ENCODE results near the gene SLC6A6. TPM values are rescaled to one million over a fixed set of nuclear protein-coding genes. Genes with fewer than 3 reads are reported as not detected.

The SLC6A6 gene
- total RNA-seq, 1 experiment from 2014 or later = 25.5 TPM

DNA sequence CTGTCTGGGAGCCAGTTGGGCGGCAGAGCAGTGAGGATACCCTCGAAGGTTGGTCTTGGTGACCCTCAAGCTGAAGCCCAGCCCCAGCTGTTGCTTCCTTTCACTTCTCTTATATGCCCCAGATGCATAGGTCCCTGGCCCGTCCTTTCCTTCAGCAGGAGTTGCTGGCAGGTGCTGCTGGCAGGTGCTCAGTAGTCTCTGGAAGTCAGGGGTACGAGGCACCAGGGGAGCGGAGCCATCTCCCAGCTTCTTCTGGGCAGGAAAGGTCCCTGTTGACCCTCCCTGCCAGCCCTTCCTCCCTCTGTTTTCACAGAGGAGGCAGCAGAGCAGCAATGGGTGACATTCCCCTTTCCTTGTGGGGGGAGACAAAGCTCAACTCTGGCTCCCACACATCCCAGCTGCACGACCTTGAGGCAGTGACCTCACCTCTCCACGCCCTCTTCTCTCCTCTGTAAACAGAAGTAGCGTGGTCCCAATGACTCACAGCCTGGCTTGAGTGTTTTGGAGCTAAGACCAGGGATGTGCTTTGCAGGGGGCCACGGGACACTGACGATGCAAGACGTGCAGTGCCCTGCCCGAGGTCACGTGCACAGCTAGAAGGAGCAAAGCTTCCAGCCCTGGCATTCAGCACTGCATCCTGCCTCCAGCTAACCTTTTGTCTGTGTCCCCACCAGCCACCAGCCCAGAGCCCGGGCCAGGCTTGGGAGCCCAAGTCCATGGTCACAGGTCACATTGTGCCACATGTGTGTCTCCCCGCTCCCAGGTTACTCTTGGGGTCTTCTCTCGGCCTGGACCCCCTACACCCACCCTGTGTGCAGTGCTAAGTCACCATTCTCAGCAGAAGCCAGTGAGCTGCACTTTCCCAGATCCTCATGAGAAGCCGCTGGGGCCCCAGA is 49.7 kb downstream of the SLC6A6 start:
- DNase-seq (ENCODE audit: low read depth) = peak; percentile 92

- DNase-seq (ENCODE audit: low read depth) = peak; percentile 96
Observed at GRCh38 chr3:14452740-14453710, 50.6 kb downstream of the SLC6A6 start.

DNA sequence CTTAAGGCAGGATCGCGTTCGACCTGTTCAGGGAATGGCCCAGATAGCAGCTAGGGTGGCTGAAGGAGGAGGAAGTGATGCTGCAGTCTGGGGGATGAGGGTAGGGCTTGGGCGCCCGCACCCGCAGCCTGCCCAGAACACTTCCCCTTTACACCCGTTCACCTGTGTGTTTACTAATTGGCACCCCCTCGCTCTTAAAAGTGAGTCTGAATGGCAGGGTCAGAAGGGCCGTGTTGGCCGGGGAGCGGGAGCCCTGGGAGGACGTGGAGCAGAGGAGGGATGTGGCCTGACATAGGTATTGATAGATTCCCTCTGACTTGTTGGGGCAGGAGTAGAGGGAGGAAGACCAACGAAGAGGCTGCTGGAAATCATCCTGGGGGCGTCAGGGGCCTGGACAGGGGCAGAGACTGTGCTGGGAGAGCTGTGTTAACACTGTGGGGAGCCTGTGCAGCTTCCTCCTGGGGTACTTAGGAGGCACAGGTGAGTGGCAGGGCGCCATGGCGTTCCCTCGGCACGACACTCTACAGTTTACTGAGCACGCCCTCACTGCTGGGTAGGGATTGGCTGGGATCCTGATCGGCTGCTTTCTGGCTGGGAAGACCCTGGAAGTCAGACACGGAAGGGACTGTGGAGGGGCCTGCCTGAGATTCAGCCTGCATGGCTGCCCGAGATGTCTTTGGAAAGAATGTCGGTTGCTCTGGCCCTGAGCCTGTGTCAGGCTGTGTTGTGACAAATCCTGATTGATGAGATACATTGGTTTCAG is 51.7 kb downstream of the SLC6A6 start:
- DNase-seq (ENCODE audit: low read depth) = no peak

DNA sequence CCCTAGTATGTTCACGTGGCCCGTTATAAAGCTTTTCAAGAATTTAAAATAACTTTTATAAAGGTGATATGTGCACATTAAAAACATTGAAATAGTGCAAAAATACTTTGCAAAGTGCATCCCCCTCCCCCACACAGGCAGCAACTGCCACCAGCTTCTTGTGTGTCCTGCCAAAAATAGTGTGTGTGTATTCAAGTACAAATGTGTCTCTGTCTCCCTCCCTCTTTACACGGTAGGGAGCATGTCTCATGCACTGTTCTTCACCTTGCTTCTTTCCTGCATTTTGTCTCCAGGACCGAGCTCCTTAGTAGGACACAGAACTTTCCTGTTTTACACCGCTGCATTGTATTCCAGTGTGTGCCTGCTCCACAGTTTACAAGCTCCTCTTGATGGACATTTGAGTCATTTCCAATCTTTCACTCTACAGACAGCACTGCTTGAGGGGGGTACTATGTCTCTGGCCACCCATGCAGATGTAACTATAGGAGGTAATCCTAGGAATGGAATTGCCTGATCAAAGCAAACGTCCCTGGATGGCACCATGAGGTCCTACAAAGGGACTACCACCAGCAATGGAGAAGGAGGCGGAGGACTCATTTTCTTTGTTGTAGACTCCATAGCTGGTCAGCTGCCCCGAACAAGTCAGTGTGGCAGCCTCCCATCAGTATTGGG is 52.4 kb downstream of the SLC6A6 start:
- no peak for DNase-seq (ENCODE audit: low read depth)

- DNase-seq (ENCODE audit: low read depth) = no peak
Observed at GRCh38 chr3:14455571-14456317, 53.3 kb downstream of the SLC6A6 start.

DNA sequence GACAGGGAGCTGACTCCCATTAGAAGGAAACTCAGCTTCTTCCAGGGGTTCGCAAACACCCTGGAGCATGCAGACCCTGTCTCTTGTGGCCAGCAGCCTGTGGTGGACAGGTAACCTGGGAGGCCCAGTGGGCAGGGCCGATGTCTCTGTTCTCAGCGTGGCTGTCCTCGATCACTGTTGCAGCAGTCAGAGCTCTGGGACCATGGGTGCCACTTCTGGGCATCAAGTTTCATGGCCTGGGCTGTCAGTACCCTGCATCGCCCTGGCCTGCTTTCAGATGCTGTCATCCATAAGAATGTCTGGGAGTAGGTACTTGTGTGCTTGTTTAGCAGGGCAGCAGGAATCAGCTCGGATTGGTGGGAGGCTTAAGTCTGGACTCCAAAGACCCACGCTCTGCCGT is 54.4 kb downstream of the SLC6A6 start:
- no peak for DNase-seq (ENCODE audit: low read depth)

- no peak for DNase-seq (ENCODE audit: low read depth)
Observed at GRCh38 chr3:14457481-14457880, 55.1 kb downstream of the SLC6A6 start.

- DNase-seq (ENCODE audit: low read depth) = no peak
Observed at GRCh38 chr3:14457999-14458398, 55.6 kb downstream of the SLC6A6 start.

- DNase-seq (ENCODE audit: low read depth) = no peak
Observed at GRCh38 chr3:14458434-14459275, 56.2 kb downstream of the SLC6A6 start.

DNA sequence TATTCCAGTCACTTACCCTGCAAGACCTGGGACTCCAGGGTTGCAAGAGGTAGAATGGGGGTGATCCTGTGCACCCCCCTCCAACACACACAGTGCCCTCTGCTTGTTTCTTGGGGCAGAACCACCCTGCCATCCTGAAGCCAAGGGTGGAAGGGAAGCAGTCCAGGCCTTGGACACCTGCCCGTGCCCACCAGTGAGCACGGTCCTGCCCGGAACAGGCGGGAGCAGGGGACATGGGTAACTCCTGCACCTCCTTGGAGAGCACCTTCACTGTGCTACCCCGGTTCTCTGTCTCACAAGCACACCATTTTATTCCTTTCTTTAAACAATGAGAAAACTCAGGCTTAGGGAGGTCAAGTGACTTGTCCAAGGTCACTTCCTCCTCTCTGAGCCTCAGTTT is 57.0 kb downstream of the SLC6A6 start:
- no peak for DNase-seq (ENCODE audit: low read depth)

GRCh38 chr3:14459787-14460186 is 57.4 kb downstream of the SLC6A6 start:
- DNase-seq (ENCODE audit: low read depth) = no peak

DNA sequence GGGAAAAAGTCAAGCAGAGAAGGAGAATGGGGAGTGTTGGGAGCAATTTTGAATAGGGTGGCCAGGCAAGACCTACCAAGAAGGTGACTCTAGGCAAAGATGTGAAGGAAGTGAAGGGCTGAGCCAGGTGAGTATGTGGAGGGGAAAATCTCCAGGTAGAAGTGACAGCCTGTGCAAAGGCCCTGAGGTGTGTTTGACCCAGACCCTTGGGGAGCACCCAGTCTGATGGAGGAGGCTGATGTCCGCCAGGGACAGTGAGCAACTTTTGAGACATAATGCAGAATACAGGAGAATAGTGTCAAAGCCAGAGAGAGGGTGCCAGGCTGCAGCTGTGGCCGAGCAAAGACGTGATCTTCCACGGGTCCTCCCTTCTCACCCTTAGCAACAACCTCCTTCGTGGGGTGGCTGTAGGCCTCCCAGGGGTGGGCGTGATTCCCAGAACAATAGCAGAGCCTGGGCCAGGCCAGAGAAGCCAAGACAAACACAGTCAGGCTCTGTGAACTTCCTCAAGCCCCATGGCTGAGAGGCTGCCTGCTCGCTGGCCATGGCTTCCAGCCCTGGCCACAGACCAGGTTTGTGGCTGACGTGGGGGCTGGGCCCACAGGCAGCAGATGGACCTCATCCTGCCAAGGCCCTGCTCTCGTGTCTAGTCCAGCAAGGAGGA is 58.1 kb downstream of the SLC6A6 start:
- peak; percentile 71 for DNase-seq (ENCODE audit: low read depth)

GRCh38 chr3:14461006-14461747 is 58.8 kb downstream of the SLC6A6 start:
- DNase-seq (ENCODE audit: low read depth) = no peak

- DNase-seq (ENCODE audit: low read depth) = peak; percentile 52
Observed at GRCh38 chr3:14461748-14462324, 59.4 kb downstream of the SLC6A6 start.

DNA sequence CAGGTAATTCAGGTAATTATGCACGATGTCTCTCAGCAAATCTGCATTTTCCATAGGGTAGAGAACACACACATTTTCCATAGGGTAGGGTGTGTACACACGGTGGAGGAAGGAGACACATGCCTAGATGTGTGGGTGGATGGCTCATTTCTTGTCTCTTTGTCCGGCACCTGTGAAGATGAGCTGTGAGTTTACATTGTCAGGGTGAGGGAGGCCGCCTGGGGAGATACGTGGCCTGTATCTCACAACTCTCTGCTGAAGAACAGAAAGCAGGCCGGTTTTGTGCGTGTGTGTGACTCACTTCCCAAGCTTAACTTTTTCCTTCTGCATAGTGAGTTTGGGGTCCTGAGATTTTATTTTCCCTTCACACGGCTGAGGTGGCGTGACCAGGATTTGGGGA is 60.3 kb downstream of the SLC6A6 start:
- DNase-seq (ENCODE audit: low read depth) = no peak

- DNase-seq (ENCODE audit: low read depth) = no peak
Observed at GRCh38 chr3:14463330-14464140, 61.1 kb downstream of the SLC6A6 start.

GRCh38 chr3:14464141-14464465 is 61.7 kb downstream of the SLC6A6 start:
- DNase-seq (ENCODE audit: low read depth) = no peak

Data from LHCN-M2 (cell line).